Gastroesophageal sphincter (tissue), 4 donors: ENCODE results near the gene AGO3. TPM values are rescaled to one million over a fixed set of nuclear protein-coding genes. Genes with fewer than 3 reads are reported as not detected.

ENCODE experiments used
- ATAC-seq: fragments of 150-250 bp; one replicate; pipeline ENCODE4 v1.9.1; 2016; ENCODE audit warnings: mild to moderate bottlenecking, moderate library complexity
- H3K27ac ChIP-seq, 4 donors: fragments of 200-600 bp; sonication (generic) in 3 of 4; 1 replicate in 3 of 4; 2 replicates in 1 of 4; pipeline ENCODE4 v1.5.1; 2016 to 2019
- H3K27me3 ChIP-seq: fragments of 200-600 bp; sonication (generic); one replicate; pipeline ENCODE4 v1.5.1; 2019
- H3K36me3 ChIP-seq, 2 donors: fragments of 200-600 bp; sonication (generic); one replicate each; pipeline ENCODE4 v1.5.1; 2019; ENCODE audit warnings: control low read depth in 1 of 2
- H3K4me1 ChIP-seq, 3 donors: fragments of 200-600 bp; sonication (generic); 1 replicate in 2 of 3; 2 replicates in 1 of 3; pipeline ENCODE4 v1.5.1; 2016 to 2019; ENCODE audit warnings: control low read depth in 2 of 3
- H3K4me3 ChIP-seq, 2 donors: fragments of 200-600 bp; sonication (generic); one replicate each; pipeline ENCODE4 v1.5.1; 2019; ENCODE audit warnings: mild to moderate bottlenecking in 1 of 2, moderate library complexity in 1 of 2
- H3K9me3 ChIP-seq, 3 donors: fragments of 200-600 bp; sonication (generic); one replicate each; pipeline ENCODE4 v1.5.1; 2017 to 2019; ENCODE audit warnings: control low read depth in 2 of 3
- EP300 ChIP-seq: sonication (generic); formaldehyde crosslinking; IDR thresholded peaks from one replicate; pipeline ENCODE4 v1.6.1; 2017; ENCODE audit warnings: antibody characterized with exemption, mild to moderate bottlenecking
- POLR2A ChIP-seq, 2 donors: fragments of 450-650 bp; IDR thresholded peaks; one replicate each; pipeline ENCODE4 v1.6.1; 2017; ENCODE audit warnings: antibody characterized with exemption in 2 of 2, mild to moderate bottlenecking in 2 of 2, moderate library complexity in 1 of 2
- POLR2AphosphoS5 ChIP-seq: sonication (generic); formaldehyde crosslinking; IDR thresholded peaks from one replicate; pipeline ENCODE4 v1.6.1; 2017; ENCODE audit warnings: antibody characterized with exemption
- WGBS, 2 donors: methylation state at CpG; one replicate each; pipeline ENCODE4 v1.1.5; 2018; ENCODE audit warnings: low coverage in 1 of 2; 5-methylcytosine and 5-hydroxymethylcytosine counted together
- total RNA-seq, 4 donors: library from RNA; depleted of rRNA; stranded (reverse); fragments of >200 nt; gene quantifications; one replicate each; pipeline ENCODE4 v1.1.0, GENCODE V29; 2016
- TF ChIP-seq, protein P1 (sequence below), 4 experiments: fragments of 200-600 bp in 2 of 4; fragments of 450-650 bp in 2 of 4; sonication (generic) in 1 of 4; IDR thresholded peaks; one replicate each; pipeline ENCODE4 v1.5.1; 2017 to 2019; ENCODE audit warnings: antibody characterized with exemption in 4 of 4, mild to moderate bottlenecking in 2 of 4, moderate library complexity in 2 of 4

Gene AGO3
- total RNA-seq, 4 donors from 2014 or later = 33.9 to 36.9 (median 34.2) TPM

GRCh38 chr1:36112823-36113222 is 181.9 kb downstream of the AGO3 start:
- Histone ChIP-seq H3K27ac (no peak overlapping the region), H3K27me3 (no peaks in the 10 kb centered on the region), H3K36me3 (no peaks in the 10 kb centered on the region), H3K4me1 (peaks cover 0 to 33% (median 13%) of the 10 kb centered on the region in 3 donors), H3K9me3 (no peaks in the 10 kb centered on the region), H3K4me3 (no peak overlapping the region)
- no peak for ATAC-seq
- TF ChIP-seq, protein P1, sequence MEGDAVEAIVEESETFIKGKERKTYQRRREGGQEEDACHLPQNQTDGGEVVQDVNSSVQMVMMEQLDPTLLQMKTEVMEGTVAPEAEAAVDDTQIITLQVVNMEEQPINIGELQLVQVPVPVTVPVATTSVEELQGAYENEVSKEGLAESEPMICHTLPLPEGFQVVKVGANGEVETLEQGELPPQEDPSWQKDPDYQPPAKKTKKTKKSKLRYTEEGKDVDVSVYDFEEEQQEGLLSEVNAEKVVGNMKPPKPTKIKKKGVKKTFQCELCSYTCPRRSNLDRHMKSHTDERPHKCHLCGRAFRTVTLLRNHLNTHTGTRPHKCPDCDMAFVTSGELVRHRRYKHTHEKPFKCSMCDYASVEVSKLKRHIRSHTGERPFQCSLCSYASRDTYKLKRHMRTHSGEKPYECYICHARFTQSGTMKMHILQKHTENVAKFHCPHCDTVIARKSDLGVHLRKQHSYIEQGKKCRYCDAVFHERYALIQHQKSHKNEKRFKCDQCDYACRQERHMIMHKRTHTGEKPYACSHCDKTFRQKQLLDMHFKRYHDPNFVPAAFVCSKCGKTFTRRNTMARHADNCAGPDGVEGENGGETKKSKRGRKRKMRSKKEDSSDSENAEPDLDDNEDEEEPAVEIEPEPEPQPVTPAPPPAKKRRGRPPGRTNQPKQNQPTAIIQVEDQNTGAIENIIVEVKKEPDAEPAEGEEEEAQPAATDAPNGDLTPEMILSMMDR (IDR thresholded peaks at IDR 0.05) = no peak
- TF ChIP-seq POLR2AphosphoS5 (no peak), EP300 (no peak), POLR2A (IDR thresholded peaks at IDR 0.05) (no peak)
- WGBS, 2 donors = 85 to 100% methylated on average over 1 to 3 of the region's 9 CpGs

GRCh38 chr1:36114371-36114770 is 183.5 kb downstream of the AGO3 start:
- 40 to 90% methylated on average over 2 of the region's 5 CpGs for WGBS, 2 donors
- Histone ChIP-seq H3K27ac (peak overlapping the region; percentile 57 to 82 (median 80)), H3K36me3 (no peaks in the 10 kb centered on the region), H3K4me3 (no peak overlapping the region), H3K27me3 (no peaks in the 10 kb centered on the region), H3K4me1 (peaks cover 0 to 49% (median 21%) of the 10 kb centered on the region in 3 donors), H3K9me3 (no peaks in the 10 kb centered on the region)
- TF ChIP-seq EP300 (no peak), POLR2AphosphoS5 (no peak), POLR2A (IDR thresholded peaks at IDR 0.05) (no peak)
- TF ChIP-seq, protein P1 (IDR thresholded peaks at IDR 0.05) = no peak
- ATAC-seq = no peak

DNA sequence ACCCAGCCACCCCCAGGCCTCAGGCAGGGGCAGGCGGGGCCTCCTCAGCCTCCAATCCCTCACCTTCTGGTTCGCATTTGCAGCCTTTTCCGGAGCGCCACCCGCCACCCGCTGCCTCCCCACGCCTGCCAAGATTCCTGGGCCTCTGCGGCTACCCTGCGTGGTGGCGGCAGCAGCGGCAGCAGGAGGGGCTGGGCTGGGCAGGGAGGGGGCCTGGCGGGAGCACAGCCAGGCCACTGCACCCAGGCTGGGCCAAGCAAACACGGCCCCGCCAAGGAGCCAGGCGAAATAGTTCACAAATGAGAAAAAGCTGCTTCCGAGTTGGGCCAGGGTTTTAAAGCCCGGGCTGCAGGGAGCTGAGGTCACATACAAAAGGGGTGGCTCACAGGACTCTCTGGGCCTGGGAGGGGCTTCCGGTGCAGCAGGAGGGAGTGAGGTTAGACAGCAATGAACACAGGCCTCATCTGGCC is 184.3 kb downstream of the AGO3 start:
- Histone ChIP-seq H3K4me3 (peak overlapping the region in 1 of 2 donors; percentile 3), H3K4me1 (peaks cover 0 to 57% (median 29%) of the 10 kb centered on the region in 3 donors), H3K27me3 (no peaks in the 10 kb centered on the region), H3K27ac (peak overlapping the region; percentile 57 to 82 (median 80)), H3K9me3 (no peaks in the 10 kb centered on the region), H3K36me3 (no peaks in the 10 kb centered on the region)
- WGBS, 2 donors = 60% methylated on average over 1 of the region's 18 CpGs; no CpG with 5 or more reads in 1 of the 2 donors
- peak; percentile 82 for ATAC-seq
- TF ChIP-seq POLR2AphosphoS5 (peak; percentile 34), POLR2A (IDR thresholded peaks at IDR 0.05) (no peak), EP300 (no peak)
- TF ChIP-seq, protein P1 (IDR thresholded peaks at IDR 0.05) = no peak

DNA sequence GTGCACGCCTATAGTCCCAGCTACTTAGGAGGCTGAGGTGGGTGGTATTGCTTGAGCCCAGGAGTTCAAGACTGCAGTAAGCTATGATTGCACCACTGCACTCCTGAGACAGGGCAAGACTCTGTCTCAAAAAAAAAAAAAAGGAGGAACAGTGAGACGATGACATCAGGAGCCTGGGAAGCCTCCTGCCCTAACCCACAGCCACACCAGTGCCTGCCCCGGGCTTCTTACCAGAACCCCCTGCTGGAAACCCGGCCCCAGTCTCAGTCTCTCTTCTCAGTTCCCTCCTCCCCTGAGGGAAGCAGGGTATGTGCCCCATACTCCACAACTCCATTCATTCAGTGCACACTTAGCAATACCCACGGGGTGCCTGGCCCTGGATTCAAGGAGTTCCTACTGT is 185.0 kb downstream of the AGO3 start:
- no peaks in the 10 kb centered on the region for H3K27me3 ChIP-seq
- no peaks in the 10 kb centered on the region for H3K9me3 ChIP-seq
- H3K27ac ChIP-seq = peak overlapping the region; percentile 26 to 82 (median 80)
- TF ChIP-seq POLR2A (IDR thresholded peaks at IDR 0.05) (no peak), EP300 (no peak)
- TF ChIP-seq, protein P1 (IDR thresholded peaks at IDR 0.05) = no peak
- H3K4me1 ChIP-seq = peaks cover 0 to 58% (median 30%) of the 10 kb centered on the region in 3 donors
- no peak overlapping the region for H3K4me3 ChIP-seq
- peak; percentile 35 for ATAC-seq
- WGBS, 2 donors = 40 to 53% methylated on average over 1 to 4 of the region's 5 CpGs
- no peaks in the 10 kb centered on the region for H3K36me3 ChIP-seq

- WGBS, 2 donors = 78 to 80% methylated on average over 1 to 2 of the region's 5 CpGs
- no peak for ATAC-seq
- H3K27ac ChIP-seq = peak overlapping the region in 3 of 4 donors; percentile 60 to 82 (median 79)
Measured at GRCh38 chr1:36116901-36117300, 186.0 kb downstream of the AGO3 start.

More at GRCh38 chr1:36116901-36117300, 186.0 kb downstream of the AGO3 start:
- Histone ChIP-seq H3K27me3 (no peaks in the 10 kb centered on the region), H3K4me3 (no peak overlapping the region), H3K9me3 (no peaks in the 10 kb centered on the region), H3K4me1 (peaks cover 0 to 58% (median 30%) of the 10 kb centered on the region in 3 donors), H3K36me3 (no peaks in the 10 kb centered on the region)
- no peak for TF ChIP-seq POLR2A (IDR thresholded peaks at IDR 0.05)
- TF ChIP-seq EP300 = no peak
- TF ChIP-seq, protein P1 (IDR thresholded peaks at IDR 0.05) = no peak
- no peak for TF ChIP-seq POLR2AphosphoS5
